Pancreas (tissue), 10 donors: ENCODE measurements around the gene HSD17B12. TPM values are rescaled to one million over a fixed set of nuclear protein-coding genes. Genes with fewer than 3 reads are reported as not detected.

Experiments
- ATAC-seq, 4 donors: fragments of 200-7000 bp; cut with Tn5 transposase; one replicate each; pipeline versions ENCODE4 v1.8.0 to v1.9.1; 2020; ENCODE audit warnings: mild to moderate bottlenecking in 4 of 4, moderate library complexity in 4 of 4
- DNase-seq, 6 donors: peaks; one replicate each; pipeline ENCODE4 v3.0.0-alpha.2; 2020
- FAIRE-seq: peaks from 2 replicates; lab custom pipeline; 2012; peaks lifted over from hg19 to GRCh38; lab: Jason Lieb, UNC
- H3K27ac ChIP-seq, 4 donors: fragments of 200-600 bp; sonication (generic); 1 replicate in 3 of 4; 2 replicates in 1 of 4; pipeline versions ENCODE4 v1.5.0 to v1.8.0; 2020
- H3K27me3 ChIP-seq, 4 donors: fragments of 200-600 bp; one replicate each; pipeline ENCODE4 v1.8.0; 2021
- H3K36me3 ChIP-seq, 3 donors: fragments of 200-600 bp; sonication (generic) in 1 of 3; one replicate each; pipeline versions ENCODE4 v1.5.0 to v1.8.0; 2020 to 2021
- H3K4me1 ChIP-seq, 3 donors: fragments of 200-600 bp; one replicate each; pipeline ENCODE4 v1.8.0; 2021
- H3K4me3 ChIP-seq, 4 donors: fragments of 200-600 bp; sonication (generic) in 2 of 4; one replicate each; pipeline versions ENCODE4 v1.5.0 to v1.8.0; 2020 to 2021
- H3K9me3 ChIP-seq, 4 donors: fragments of 200-600 bp; one replicate each; pipeline ENCODE4 v1.8.0; 2021
- WGBS, 2 donors: extraction: QIAGEN DNeasy Blood & Tissue Kit; methylation state at CpG; one replicate each; pipeline ENCODE4 v1.1.7; 2013; 5-methylcytosine and 5-hydroxymethylcytosine counted together
- intact Hi-C, 3 donors: fragments of 100-400 bp; cut with DNase I; formaldehyde crosslinking; loops; one replicate each; pipeline versions ENCODE4 v1.11.1 to v1.14.2; 2022
- polyA plus RNA-seq, 2 donors: library from polyadenylated mRNA; stranded (reverse); fragments of 200-250 nt; gene quantifications; one replicate each; pipeline ENCODE4 v1.2.3, GENCODE V29; 2013
- total RNA-seq, 6 donors: library from RNA; stranded (reverse); fragmentation: NEBNext Ultra II Directional in 4 of 6; extraction: Animal tissue kit (Norgen Biotek cat#: 25700) in 4 of 6; gene quantifications; one replicate each; pipeline versions ENCODE4 v1.2.1 to v1.2.4, GENCODE V29; 2021 to 2023
- TF ChIP-seq, protein P1 (sequence below), 4 donors: fragments of 200-600 bp; sonication (generic) in 3 of 4; IDR thresholded peaks; one replicate each; pipeline versions ENCODE4 v1.5.0 to v1.8.0; 2021; ENCODE audit warnings: antibody characterized with exemption in 4 of 4
- donor health status: healthy with polysubstance abuse.
- donor health status: DM: no; HTN: no; CAD: no; lungs with moderate emphysema.
- donor health status: DM: no; HTN: no; CAD: no.
- donor health status: control.
- donor health status: control.
- donor health status: Bipolar disorder and iron deficiency.
- donor health status: DM: yes; HTN: yes; CAD: no.
- donor health status: DM: no; HTN: no; CAD: no.
- donor health status: DM: no; HTN: no; CAD: no.
- donor health status: DM: yes; HTN: yes; CAD: no.

Gene HSD17B12
- total and polyA plus RNA-seq, 8 donors = 21.0 to 51.9 (median 38.9) TPM

DNA sequence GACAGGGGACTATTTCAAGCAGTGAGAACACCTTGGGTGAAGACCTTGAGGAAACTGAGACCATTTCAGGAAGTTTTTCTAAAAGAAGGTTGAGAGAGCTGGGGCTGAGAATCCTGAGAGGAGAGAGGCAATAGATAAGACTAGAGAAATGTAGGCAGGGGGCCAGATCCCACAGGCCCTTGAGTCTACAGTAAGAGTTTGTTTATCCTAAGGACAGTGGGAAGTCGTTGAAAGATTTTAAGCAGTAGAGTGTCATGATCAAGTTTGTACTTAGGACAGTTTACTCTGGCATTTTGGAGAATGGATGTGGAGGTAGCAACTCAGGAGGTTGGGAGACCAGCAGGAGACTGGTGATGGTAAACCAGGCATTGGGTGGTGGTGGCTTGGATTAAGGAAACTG, 17.1 kb downstream of the HSD17B12 start:
- Histone ChIP-seq H3K4me1 (no peaks in the 10 kb centered on the region), H3K4me3 (no peak overlapping the region), H3K27me3 (no peaks in the 10 kb centered on the region), H3K27ac (no peak overlapping the region), H3K9me3 (no peaks in the 10 kb centered on the region), H3K36me3 (no peaks in the 10 kb centered on the region)
- TF ChIP-seq, protein P1, sequence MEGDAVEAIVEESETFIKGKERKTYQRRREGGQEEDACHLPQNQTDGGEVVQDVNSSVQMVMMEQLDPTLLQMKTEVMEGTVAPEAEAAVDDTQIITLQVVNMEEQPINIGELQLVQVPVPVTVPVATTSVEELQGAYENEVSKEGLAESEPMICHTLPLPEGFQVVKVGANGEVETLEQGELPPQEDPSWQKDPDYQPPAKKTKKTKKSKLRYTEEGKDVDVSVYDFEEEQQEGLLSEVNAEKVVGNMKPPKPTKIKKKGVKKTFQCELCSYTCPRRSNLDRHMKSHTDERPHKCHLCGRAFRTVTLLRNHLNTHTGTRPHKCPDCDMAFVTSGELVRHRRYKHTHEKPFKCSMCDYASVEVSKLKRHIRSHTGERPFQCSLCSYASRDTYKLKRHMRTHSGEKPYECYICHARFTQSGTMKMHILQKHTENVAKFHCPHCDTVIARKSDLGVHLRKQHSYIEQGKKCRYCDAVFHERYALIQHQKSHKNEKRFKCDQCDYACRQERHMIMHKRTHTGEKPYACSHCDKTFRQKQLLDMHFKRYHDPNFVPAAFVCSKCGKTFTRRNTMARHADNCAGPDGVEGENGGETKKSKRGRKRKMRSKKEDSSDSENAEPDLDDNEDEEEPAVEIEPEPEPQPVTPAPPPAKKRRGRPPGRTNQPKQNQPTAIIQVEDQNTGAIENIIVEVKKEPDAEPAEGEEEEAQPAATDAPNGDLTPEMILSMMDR (IDR thresholded peaks at IDR 0.05) = no peak
- no peak for DNase-seq
- ATAC-seq = no peak
- 29 to 55% methylated on average over 1 of the region's 1 CpG for WGBS, 2 donors
- intact Hi-C loops = no loop called here
- no peak for FAIRE-seq

DNA sequence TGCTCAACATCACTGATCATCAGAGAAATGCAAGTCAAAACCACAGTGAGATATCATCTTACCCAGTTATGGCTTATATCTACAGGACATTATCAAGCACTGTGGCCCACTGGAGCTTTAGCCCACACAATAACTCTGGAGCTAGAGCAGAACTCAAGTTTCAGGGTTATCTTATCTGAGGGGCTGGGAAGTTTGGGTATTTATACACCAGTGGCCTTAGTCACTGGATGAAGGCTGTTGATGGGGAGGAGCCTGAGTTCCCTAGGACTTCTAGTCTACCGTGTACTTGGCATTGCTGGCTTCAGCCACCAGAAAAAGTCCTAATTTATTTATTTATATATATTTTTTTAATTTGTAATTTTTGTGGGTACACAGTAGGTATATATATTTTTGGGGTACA, 19.3 kb downstream of the HSD17B12 start:
- WGBS, 2 donors = 81 to 83% methylated on average over 1 of the region's 1 CpG
- ATAC-seq (no peak), DNase-seq (no peak), FAIRE-seq (no peak)
- intact Hi-C loops = no loop called here
- Histone ChIP-seq H3K4me1 (no peaks in the 10 kb centered on the region), H3K27ac (no peak overlapping the region), H3K9me3 (no peaks in the 10 kb centered on the region), H3K36me3 (no peaks in the 10 kb centered on the region), H3K27me3 (no peaks in the 10 kb centered on the region), H3K4me3 (no peak overlapping the region)
- TF ChIP-seq, protein P1 (IDR thresholded peaks at IDR 0.05) = no peak

DNA sequence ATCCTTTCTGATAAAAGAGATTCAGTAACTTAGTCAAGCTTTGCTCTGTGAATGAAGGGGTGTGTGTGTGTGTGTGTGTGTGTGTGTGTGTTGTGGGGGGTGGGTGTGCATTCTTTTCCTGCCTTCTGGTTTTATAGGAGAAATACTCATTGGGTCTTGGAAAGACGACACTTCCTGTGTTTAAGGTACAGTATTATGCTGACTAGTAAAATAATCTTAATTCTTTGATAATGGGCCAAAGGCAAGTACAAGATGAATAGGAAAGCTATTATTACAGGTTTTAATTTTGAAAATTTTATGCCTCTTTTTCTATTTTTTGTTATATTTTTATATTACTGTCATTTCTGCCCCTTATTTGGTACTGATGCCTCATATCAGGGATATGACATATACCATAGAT, 26.1 kb downstream of the HSD17B12 start:
- TF ChIP-seq, protein P1 (IDR thresholded peaks at IDR 0.05) = no peak
- 88 to 100% methylated on average over 1 of the region's 1 CpG for WGBS, 2 donors
- Histone ChIP-seq H3K27ac (no peak overlapping the region), H3K4me1 (no peaks in the 10 kb centered on the region), H3K36me3 (no peaks in the 10 kb centered on the region), H3K9me3 (no peaks in the 10 kb centered on the region), H3K27me3 (no peaks in the 10 kb centered on the region), H3K4me3 (no peak overlapping the region)
- DNase-seq (no peak), FAIRE-seq (no peak), ATAC-seq (no peak)
- intact Hi-C loops = no loop called here

DNA sequence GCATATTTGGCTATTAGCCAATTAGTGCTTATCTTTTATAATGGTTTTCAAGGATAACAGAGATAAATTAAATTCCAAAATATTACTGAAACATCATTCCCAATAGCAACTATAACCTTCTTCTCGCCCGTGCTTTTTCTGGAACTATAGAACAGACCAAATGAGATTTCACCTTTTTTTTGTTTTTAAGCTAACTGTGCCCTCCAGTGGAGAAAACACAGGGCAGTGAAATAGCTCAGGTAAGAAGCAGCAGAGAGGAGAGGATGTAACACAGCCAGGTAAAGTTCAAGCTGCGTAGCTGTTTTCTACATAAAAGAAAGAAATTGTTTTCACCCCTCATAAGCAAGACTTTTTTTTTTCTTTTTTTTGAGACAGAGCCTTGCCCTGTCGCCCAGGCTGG, 28.2 kb downstream of the HSD17B12 start:
- Histone ChIP-seq H3K9me3 (no peaks in the 10 kb centered on the region), H3K4me3 (no peak overlapping the region), H3K36me3 (no peaks in the 10 kb centered on the region), H3K27me3 (no peaks in the 10 kb centered on the region), H3K27ac (no peak overlapping the region), H3K4me1 (no peaks in the 10 kb centered on the region)
- TF ChIP-seq, protein P1 (IDR thresholded peaks at IDR 0.05) = no peak
- FAIRE-seq = no peak
- DNase-seq = no peak
- intact Hi-C loops = no loop called here
- 78 to 92% methylated on average over 4 of the region's 4 CpGs for WGBS, 2 donors
- ATAC-seq = peak in 1 of 4 donors; percentile 42

DNA sequence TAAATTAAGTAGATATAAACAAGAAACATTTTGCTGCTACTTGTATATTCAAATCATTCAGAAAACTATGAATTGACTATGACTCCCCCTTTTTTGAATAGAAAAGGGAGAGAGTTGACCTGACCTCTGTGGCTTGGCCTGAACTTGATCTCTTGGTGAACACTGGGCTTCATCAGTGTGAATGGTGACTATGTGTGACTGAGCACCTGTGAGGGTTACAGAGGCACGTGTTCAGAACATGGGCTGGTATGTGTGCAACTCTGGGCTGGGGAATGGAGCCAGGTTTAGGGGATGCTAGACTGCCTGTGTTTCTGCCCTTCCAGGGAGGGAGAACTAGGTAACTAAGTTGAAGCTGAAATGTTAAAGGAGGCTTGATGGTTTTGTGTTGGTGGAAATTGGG, 29.2 kb downstream of the HSD17B12 start:
- DNase-seq (no peak), FAIRE-seq (no peak), ATAC-seq (no peak)
- TF ChIP-seq, protein P1 (IDR thresholded peaks at IDR 0.05) = no peak
- 81 to 87% methylated on average over 1 of the region's 1 CpG for WGBS, 2 donors
- no peaks in the 10 kb centered on the region for H3K36me3 ChIP-seq
- no peak overlapping the region for H3K27ac ChIP-seq
- no peaks in the 10 kb centered on the region for H3K4me1 ChIP-seq
- no peaks in the 10 kb centered on the region for H3K9me3 ChIP-seq
- intact Hi-C loops = no loop called here
- H3K27me3 ChIP-seq = no peaks in the 10 kb centered on the region
- H3K4me3 ChIP-seq = no peak overlapping the region
